GM19035 (cell line): ENCODE data around the gene PRM2.
"Not testable (repeated sequence)": the region's sequence is repeated elsewhere in the genome, so short reads cannot be mapped to it uniquely, and the experiment has no call there.

Experiments
- ATAC-seq: cut with Tn5 transposase; IDR thresholded peaks from one replicate; pipeline ENCODE4 v1.9.1; 2021; ENCODE audit not compliant: unreplicated experiment

Gene PRM2

GRCh38 chr16:11307639-11308492 is 31.6 kb upstream of the PRM2 start:
- ATAC-seq = no peak

GRCh38 chr16:11306997-11307638 is 30.8 kb upstream of the PRM2 start:
- ATAC-seq = no peak

GRCh38 chr16:11306381-11306780 is 30.1 kb upstream of the PRM2 start:
- no peak for ATAC-seq

- ATAC-seq = no peak
These were observed 27.3 kb upstream of the PRM2 start for GRCh38 chr16:11303405-11304138.

- ATAC-seq = no peak
These were observed 26.7 kb upstream of the PRM2 start for GRCh38 chr16:11302977-11303376.

- no peak for ATAC-seq
These were observed 25.6 kb upstream of the PRM2 start for GRCh38 chr16:11301645-11302501.

GRCh38 chr16:11300560-11300892 is 24.2 kb upstream of the PRM2 start:
- ATAC-seq = no peak

- no peak for ATAC-seq
These were observed 23.7 kb upstream of the PRM2 start for GRCh38 chr16:11299865-11300559.

- ATAC-seq = not testable (repeated sequence)
These were observed 22.8 kb upstream of the PRM2 start for GRCh38 chr16:11298950-11299547.

- no peak for ATAC-seq
These were observed 22.0 kb upstream of the PRM2 start for GRCh38 chr16:11298143-11298900.

- ATAC-seq = peak; percentile 75
These were observed 21.3 kb upstream of the PRM2 start for GRCh38 chr16:11297492-11298142.

GRCh38 chr16:11296706-11297491 is 20.6 kb upstream of the PRM2 start:
- ATAC-seq = peak; percentile 8

GRCh38 chr16:11296351-11296705 is 20.0 kb upstream of the PRM2 start:
- ATAC-seq = no peak

- ATAC-seq = no peak
These were observed 19.4 kb upstream of the PRM2 start for GRCh38 chr16:11295672-11296071.

GRCh38 chr16:11292076-11292748 is 15.9 kb upstream of the PRM2 start:
- ATAC-seq = no peak

GRCh38 chr16:11291091-11291703 is 14.9 kb upstream of the PRM2 start:
- no peak for ATAC-seq
